Skin epidermis (tissue), 12 donors: Measurements from ENCODE around the gene FAM174C.
"Not testable (repeated sequence)": the region's sequence is repeated elsewhere in the genome, so short reads cannot be mapped to it uniquely, and the experiment has no call there.

Experiments
- H3K27ac ChIP-seq, 21 experiments: fragments of 200-600 bp; sonication (generic) in 11 of 21; one replicate each; pipeline ENCODE4 v1.5.0; 2020; ENCODE audit warnings: mild to moderate bottlenecking in 3 of 21, inconsistent platforms in 2 of 21, moderate library complexity in 2 of 21
- H3K4me3 ChIP-seq, 7 experiments: fragments of 200-600 bp; sonication (generic) in 2 of 7; one replicate each; pipeline ENCODE4 v1.5.0; 2020; ENCODE audit warnings: inconsistent platforms in 2 of 7, mild to moderate bottlenecking in 2 of 7, moderate library complexity in 1 of 7

FAM174C gene

DNA sequence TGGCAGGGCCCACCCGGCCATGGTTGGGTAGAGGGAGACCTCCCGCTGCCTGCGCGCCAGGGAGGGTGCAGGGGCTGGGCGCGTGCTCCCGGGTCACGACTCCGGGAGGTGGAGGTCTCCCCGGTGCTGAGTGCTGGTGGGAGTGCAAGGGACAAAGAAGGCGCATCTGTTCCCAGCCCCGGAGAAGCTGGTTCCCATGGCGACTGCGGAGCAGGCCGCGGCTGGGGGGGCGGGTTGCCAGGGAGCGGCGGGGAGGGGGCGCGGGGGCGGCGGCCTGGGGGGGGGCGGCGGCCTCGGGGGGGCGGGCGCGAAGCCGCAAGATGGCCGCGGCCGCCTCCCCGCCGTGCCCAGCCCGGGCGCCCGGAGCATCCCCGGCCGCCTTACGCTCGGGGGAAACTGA lies 38.8 kb upstream of the FAM174C start:
- peak overlapping the region in 10 of 21 experiments; percentile 9 to 77 (median 58) for H3K27ac ChIP-seq
- peak overlapping the region; percentile 35 to 56 (median 47) for H3K4me3 ChIP-seq

DNA sequence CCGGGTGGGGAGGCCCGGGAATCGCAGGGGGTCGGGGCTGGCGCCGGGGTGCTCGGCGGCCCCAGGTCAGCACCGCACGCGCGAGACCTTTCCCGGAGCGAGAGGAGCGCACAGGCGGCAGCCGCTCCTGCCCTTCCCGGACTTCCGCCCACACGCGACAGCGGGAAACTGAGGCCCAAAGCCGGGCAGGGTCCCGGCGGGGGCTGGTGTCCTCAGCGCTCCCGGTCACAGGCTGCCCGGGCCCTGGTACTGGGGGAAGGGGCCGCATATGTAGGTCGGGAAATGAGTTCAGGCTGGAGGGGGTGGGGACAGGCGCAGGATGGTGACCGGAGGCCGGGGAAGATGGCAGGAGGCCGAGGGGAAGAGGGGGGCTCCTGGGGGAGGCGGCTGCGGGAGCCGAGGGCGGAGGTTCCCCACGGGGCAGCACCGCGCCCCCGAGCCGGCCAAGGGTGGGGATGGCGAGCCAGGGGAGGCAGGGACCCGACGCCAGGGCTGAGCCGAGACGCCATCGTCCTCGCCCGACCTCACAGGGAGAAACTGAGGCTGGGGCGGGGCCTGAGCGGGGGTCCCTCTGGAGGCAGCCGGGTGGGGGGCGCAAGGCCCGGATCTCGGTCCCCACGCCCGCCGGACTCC lies 38.2 kb upstream of the FAM174C start:
- H3K27ac ChIP-seq, result peak overlapping the region in 15 of 21 experiments; percentile 35 to 79 (median 66)
- H3K4me3 ChIP-seq, result peak overlapping the region; percentile 35 to 56 (median 47)

DNA sequence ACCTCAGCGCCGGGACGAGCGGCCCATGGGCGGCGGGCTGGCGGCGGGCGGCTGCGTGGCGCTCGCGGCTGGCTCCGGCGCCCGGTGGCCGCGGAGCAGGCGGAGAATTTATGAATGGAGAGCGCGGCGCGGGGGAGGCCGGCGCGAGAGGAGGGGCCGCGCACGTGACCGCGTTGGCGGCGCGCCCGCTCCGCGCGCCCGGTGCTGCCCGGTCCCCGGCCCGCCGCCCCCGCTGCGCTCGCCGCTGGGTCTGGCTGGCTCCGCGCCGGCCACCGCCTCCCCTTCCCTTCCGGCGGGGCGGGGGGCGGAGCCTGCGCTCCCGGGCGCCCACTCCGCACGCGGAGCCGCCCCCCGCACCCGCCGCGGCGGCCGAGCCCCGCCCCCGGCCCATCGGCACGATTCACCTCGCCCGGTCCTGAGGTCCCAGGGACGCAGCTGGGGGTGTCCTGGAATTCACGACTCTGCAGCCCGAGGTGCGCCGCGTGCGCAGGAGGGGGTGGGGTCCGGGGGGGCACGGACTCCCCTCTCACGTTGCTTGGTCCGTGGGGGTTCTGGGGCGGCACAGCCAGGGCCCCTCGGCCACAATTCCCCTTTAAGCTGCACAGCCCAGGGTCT lies 37.5 kb upstream of the FAM174C start, which contains the start of gene CBARP:
Gene CBARP, minus strand, starts transcription at position 252 of the 615 bp plus-strand sequence. CDS start 1,905 bp downstream, outside the sequence.
- peak within 1 kb of the TSS in 16 of 21 experiments; percentile 35 to 84 (median 60) for H3K27ac ChIP-seq
- H3K4me3 ChIP-seq, result peak within 1 kb of the TSS; percentile 35 to 56 (median 47)

DNA sequence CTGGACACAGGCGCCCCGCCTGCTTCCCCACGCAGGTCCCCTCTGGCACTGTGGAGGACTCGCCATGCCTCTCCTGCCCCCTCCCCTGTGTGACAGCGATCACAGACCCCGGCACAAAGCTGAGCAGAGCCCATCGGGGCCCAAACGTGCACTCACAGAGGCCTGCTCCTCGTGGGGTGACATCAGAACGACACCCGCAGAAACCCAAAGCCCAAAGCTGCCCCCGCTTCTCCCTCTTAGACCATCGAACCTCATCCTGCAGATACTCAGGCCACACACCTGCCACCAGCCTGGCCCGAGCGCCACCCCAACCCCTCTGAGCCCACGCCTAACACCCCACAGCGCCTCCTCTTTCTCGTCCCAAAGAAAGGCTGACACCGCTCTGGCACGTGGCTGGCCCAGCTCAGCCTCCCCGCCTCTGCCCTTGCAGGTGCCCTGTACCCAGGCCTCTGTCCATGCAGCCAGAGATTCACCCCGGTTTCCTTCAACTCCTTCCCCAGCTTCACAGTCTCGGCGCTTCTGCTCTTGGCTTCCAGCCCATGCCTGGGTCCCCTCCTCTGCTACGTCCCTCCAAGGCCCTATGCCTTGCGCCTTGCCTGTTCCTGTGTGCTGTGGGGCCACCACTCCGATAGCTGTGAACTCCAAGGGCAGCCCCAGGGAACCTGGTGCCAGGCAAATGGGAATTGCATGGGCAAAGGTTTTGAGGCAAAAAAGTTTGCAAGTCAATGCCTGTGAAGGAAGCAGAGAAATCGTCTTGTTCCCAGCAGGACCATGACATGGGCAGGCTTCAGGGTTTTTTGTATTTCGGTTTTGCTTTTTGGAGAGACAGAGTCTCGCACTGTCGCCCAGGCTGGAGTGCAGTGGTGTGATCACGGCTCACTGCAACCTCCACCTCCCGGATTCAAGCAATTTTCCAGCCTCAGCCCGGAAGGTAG lies 36.7 kb upstream of the FAM174C start:
- peak overlapping the region in 11 of 21 experiments; percentile 14 to 84 (median 39) for H3K27ac ChIP-seq
- peak overlapping the region in 5 of 7 experiments; percentile 21 to 56 (median 54) for H3K4me3 ChIP-seq

DNA sequence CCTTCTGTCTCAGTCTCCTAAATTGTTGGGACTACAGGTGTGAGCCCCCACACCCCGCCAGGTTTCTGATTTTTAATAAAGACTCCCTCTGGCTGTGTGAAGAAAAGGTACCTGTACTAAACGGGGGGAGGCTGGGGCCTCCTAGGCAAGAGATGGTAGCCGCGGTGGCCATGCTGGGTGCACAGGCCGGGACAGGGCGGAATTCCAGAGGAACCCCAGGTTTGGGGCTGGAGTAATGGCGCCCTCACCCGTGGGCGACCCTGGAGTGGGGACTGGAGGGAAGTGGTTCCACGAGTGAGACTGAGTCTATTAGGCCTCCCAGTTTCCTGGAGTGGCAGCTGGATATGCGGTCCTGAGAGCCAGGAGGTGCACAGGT lies 35.9 kb upstream of the FAM174C start:
- no peak overlapping the region for H3K4me3 ChIP-seq

DNA sequence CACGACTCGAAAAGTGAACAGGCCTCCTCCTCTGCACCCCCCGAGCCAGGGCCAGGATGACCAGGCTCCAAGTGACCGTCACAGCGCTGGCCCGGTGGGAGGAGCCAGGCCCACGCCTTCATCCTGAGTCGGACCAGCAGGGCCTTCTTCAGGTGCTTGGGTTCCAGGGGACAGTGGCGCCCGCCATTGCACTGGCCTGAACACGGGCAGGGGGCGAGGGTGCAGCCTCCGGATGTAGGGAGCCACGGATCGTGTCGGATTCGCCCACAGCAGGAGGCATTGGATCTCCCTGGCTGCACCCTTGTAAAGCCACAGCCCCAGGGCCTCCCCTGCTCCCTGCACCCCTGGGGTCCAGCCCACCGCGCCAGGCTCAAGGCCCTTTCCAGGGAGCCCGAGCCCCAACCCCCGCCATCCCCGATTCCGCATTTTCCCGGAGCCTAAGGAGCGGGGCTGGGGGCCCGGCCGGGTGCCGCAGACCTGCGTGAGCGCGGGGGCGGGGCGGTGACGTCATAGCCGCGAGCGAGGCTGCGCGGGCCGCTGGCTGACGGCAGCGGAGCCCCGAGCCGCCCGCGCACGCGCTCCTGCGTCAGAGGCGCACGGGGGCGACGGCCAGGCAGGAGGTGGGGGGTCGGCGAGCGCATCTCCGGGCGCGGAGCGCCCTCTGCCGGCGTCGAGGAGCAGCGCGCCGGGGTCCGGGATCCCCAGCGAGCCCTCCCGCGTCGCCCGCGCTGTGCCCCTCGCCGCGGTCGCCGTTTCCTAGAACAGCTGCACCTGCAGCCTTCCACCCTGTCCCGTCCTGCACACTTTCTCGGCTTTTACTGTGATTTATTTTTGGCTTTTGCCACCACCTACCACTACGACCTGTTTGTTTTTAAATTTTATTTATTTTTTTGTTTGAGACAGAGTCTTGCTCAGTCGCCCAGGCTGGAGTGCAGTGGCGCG lies 35.3 kb upstream of the FAM174C start:
- peak overlapping the region in 17 of 21 experiments; percentile 8 to 93 (median 70) for H3K27ac ChIP-seq
- H3K4me3 ChIP-seq, result peak overlapping the region; percentile 18 to 95 (median 27)

More for the DNA sequence above, 35.9 kb upstream of the FAM174C start:
- peak overlapping the region in 10 of 21 experiments; percentile 30 to 93 (median 76) for H3K27ac ChIP-seq

DNA sequence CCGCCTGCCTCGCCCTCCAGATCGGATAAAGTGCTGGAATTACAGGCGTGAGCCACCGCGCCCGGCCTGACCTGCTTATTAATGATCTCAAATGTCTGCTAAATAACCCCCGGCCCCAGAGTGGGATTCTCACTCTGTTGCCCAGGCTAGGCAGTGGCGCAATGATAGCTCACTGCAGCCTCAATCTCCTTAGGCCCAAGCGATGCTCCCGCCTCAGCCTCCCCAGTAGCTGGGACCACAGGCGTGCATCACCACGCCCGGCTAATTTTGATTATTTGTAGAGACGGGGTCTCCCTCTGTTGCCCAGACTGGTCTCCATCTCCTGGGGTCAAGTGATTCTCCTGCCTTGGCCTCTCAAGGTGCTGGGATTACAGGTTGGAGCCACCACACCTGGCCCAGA lies 34.4 kb upstream of the FAM174C start:
- Histone ChIP-seq H3K27ac (peak overlapping the region in 15 of 21 experiments; percentile 13 to 97 (median 87)), H3K4me3 (peak overlapping the region in 6 of 7 experiments; percentile 18 to 95 (median 53))

DNA sequence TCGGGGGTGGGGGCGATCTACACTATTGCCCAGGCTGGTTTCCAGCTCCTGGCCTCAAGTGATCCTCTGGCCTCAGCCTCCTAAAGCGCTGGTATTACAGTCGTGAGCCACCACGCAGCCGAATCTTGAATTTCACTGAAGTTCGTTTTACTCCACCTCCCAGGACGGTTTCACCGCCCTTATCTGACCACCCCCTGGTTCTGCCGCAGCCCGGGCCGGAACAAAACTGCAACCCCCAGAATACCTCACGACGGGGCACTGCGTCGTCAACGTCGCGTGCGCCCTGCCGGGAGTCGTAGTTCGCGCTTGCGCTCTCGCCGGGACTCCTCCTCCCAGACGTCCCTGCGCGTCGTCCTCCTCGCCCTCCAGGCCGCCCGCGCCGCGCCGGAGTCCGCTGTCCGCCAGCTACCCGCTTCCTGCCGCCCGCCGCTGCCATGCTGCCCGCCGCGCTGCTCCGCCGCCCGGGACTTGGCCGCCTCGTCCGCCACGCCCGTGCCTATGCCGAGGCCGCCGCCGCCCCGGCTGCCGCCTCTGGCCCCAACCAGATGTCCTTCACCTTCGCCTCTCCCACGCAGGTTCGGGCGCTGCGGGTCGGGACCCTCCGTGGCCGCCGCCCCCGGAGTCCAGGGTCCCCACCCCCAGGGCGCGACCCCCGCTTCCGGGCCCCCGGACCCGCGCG lies 33.8 kb upstream of the FAM174C start, which contains the start of gene ATP5F1D:
Gene ATP5F1D, plus strand, starts transcription at position 335 of the 679 bp plus-strand sequence. Its CDS starts 100 bp downstream, at position 435.
- peak within 1 kb of the TSS; percentile 73 to 97 (median 93) for H3K27ac ChIP-seq
- peak within 1 kb of the TSS; percentile 75 to 95 (median 85) for H3K4me3 ChIP-seq

DNA sequence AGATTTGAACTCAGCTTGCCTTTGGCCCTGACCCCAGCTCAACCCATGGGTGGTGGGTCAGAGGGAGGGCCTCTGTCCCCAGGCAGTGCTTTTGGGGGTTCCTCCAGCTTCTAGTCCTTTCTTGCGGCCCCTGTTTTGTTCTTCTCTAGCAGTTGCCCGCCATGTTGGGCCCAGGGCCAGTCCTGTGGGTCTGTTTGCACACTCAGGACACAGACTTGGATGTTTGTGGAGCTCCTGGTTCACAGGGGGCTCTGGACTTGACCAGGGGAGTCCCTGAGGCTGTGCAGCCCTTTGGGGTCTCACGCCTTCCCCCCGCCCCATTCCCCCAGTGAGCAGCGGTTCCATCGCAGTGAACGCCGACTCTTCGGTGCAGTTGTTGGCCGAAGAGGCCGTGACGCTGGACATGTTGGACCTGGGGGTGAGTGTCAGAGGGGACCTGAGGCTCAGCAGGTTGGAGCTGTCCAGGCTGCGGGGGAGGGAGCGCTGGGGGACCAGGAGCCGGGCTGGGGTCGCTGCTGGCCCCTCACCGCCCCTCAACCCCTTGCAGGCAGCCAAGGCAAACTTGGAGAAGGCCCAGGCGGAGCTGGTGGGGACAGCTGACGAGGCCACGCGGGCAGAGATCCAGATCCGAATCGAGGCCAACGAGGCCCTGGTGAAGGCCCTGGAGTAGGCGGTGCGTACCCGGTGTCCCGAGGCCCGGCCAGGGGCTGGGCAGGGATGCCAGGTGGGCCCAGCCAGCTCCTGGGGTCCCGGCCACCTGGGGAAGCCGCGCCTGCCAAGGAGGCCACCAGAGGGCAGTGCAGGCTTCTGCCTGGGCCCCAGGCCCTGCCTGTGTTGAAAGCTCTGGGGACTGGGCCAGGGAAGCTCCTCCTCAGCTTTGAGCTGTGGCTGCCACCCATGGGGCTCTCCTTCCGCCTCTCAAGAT lies 31.3 kb upstream of the FAM174C start:
- Histone ChIP-seq H3K4me3 (peak overlapping the region in 6 of 7 experiments; percentile 15 to 37 (median 24)), H3K27ac (peak overlapping the region in 20 of 21 experiments; percentile 65 to 100 (median 87))

DNA sequence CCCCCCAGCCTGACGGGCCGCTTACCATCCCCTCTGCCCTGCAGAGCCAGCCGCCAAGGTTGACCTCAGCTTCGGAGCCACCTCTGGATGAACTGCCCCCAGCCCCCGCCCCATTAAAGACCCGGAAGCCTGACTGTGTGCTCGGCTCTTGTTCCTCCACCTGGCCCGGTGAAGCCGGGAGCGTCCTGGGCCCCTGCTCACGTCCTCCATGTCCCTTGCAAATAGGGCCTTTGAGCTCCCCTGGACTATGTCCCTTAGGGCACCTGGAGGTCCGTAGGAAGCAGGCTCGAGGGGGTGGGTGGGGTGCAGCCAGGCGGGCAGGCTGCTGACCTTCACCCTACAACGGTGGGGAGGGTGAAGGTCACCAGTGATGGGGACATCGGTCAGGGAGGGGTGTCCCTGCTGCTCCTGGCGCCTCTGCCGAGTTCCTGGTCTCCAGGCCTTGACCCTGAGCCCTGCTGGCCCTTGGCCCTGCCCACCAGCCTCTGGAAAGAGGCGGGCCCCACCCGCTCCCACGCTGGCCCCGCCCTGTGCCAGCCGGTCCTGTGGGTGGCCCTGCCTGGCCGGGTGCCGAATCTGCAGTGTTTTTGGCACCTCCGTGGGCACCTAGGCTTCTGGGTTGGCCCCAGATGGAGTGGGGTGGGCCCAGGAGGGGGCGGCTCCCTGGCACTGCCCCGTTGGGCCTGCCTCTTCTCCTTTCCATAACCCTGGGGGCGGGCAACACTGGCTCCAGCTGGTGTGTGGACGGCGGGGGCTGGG lies 30.5 kb upstream of the FAM174C start:
- Histone ChIP-seq H3K27ac (peak overlapping the region in 20 of 21 experiments; percentile 65 to 100 (median 87)), H3K4me3 (peak overlapping the region; percentile 3 to 37 (median 23))

DNA sequence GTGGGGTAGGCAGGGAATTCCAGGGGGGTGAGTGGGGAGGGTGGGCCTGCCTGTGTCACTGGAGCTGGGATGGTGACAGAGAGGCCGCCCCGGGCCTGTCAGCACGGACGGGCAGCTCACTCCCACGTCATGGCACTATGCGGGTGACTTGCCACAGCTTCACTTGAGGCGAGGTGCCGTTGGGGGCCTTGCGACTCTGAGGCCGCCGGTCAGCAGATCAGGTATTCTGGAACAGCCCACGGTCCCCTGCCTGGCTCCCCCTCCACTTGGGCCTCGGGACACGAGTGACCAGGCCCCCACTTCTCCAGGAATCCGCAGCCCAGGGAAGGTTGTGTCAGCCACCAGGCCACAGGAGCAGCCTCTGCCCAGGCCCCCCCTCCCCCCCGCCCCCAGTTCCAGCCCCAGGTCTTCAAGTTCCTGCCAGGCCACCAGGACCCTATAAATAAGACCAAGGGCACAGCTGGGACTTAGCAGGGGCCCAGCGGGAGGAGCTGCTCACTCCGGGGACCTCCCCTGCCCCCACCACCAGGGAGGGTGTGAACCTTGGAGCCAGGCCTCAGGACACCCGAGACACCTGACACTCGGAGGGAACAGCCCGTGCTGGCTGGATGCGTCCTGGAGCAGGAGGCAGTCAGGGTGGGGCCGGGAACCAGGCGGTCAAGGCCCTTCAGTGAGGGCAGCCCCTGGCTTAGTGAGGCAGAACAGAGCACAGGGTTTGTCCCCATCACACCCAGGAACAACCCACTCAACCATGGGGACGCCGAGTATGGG lies 29.7 kb upstream of the FAM174C start:
- H3K4me3 ChIP-seq, result peak overlapping the region in 2 of 7 experiments; percentile 26 to 37
- H3K27ac ChIP-seq, result peak overlapping the region in 20 of 21 experiments; percentile 65 to 100 (median 87)

DNA sequence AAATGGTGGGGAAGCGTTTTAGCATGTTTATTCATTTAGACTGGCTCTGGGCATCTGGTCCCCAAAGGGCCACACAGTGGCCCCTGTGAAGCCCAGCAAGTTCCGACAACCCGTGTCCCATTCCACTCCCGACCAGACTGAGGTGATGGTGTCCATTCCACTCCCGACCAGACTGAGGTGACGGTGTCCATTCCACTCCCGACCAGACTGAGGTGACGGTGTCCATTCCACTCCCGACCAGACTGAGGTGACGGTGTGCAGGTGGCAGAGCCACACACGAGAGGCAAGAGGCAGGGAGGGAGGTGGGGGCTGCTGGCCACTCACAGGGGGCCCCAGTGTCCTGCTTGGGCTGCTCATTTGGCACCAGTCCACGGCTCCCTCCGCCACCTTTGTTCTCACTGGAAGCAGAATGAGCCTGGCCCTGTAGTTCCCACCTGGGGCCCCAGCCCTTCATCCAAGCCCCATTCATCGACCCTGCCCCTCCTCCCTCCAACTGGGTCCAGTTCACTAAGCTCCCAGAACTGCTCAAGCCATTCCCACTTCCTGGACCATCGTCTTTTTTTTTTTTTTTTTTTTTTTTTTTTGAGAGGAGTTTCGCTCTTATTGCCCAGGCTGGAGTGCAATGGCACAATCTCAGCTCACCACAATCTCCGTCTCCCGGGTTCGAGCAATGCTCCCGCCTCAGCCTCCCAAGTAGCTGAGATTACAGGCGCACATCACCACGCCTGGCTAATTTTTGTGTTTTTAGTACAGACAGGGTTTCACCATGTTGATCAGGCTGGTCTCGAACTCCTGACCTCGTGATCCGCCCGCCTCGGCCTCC lies 28.9 kb upstream of the FAM174C start:
- not testable (repeated sequence) for H3K4me3 ChIP-seq
- H3K27ac ChIP-seq, result peak overlapping the region in 15 of 21 experiments; percentile 77 to 100 (median 87)

DNA sequence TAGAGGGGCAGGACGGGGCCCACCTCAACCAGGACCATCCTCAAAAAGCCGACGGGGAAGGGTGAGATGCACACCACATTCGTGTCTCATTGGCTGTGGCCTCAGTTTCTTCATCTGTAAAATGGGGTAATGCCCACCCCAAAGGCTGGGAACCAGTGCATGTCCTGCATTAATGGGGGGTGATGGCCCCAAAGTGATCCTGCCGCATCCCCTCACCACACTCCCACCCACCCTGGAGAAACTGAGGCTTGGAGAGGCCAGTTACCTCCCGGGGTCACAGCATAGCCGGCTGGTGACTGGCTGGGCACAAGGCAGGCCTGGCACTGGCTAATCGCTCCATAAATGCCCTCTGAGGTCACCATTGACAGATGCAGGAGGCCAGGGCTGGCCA lies 27.6 kb upstream of the FAM174C start:
- H3K27ac ChIP-seq, result peak overlapping the region; percentile 95 to 100 (median 99)
- peak overlapping the region; percentile 71 to 93 (median 75) for H3K4me3 ChIP-seq

DNA sequence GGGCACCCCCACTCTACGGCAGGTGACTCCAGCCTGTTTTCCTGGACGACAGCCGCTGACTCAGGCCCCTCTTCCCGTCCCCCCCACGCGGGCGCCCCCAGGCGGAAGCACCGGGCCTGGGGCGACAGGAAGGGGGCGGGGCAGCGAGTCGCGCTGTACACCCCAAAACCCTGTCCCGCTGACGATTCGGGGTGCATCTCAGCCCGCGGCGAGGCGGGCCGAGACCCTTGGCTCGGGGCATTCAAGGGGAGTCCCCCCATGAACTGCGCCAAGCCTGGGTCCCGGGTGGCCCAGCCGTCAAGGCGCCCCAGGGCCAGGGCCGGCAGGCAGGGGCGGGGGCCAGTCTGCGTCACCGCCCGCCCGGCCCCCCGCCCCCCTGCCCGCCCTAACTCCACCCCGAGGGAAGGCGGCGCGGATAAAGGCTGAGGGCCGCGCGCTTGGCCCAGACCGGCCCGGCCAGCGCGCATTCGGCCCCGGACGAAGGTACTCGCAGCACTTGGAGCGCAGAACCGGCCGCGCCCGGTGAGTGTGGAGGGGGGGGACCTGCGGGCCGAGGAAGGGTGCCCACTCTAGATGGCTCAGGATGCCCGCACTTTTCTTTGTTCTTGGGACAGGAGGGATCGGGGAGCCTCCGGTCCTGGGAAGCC lies 27.1 kb upstream of the FAM174C start, which contains the start of gene MIDN:
Gene MIDN, plus strand, starts transcription at position 445 of the 647 bp plus-strand sequence. CDS start 1,714 bp downstream, outside the sequence.
- H3K4me3 ChIP-seq, result peak within 1 kb of the TSS; percentile 71 to 93 (median 75)

More for the DNA sequence above, 27.1 kb upstream of the FAM174C start, which contains the start of gene MIDN:
- peak within 1 kb of the TSS; percentile 95 to 100 (median 99) for H3K27ac ChIP-seq
